K562 (cell line): ENCODE measurements around the gene TCF12.

Experiments
- CREB3 ChIP-seq: fragments of 450-650 bp; conservative IDR thresholded peaks from 2 replicates; pipeline ENCODE4 v1.6.1; 2016; ENCODE audit warnings: missing genetic modification characterization, low read depth, mild to moderate bottlenecking, missing compliant biosample characterization, moderate library complexity
- EP300 ChIP-seq: IDR thresholded peaks from 2 replicates; pipeline ENCODE4 v1.6.1; 2012; ENCODE audit warnings: low read length, improper control_type of control experiment
- FOXJ3 ChIP-seq: sonication (generic); formaldehyde crosslinking; IDR thresholded peaks from 2 replicates; pipeline ENCODE4 v1.4.0; 2020; ENCODE audit warnings: mild to moderate bottlenecking, missing genetic modification reagents
- MXI1 ChIP-seq: IDR thresholded peaks from 2 replicates; pipeline ENCODE4 v1.6.1; 2011; ENCODE audit warnings: low read depth, mild to moderate bottlenecking, improper control_type of control experiment, low read length
- PRPF4 ChIP-seq: fragments of 200-400 bp; formaldehyde crosslinking; IDR thresholded peaks from one replicate; pipeline ENCODE4 v1.6.1; 2017; ENCODE audit warnings: low read length, low read depth, mild to moderate bottlenecking; ENCODE audit not compliant: insufficient read depth, poor library complexity, severe bottlenecking
- RBFOX2 ChIP-seq: fragments of 200-400 bp; formaldehyde crosslinking; IDR thresholded peaks from 2 replicates; pipeline ENCODE4 v1.6.1; 2017; ENCODE audit warnings: low read depth, mild to moderate bottlenecking, low read length, moderate library complexity
- ZBTB26 ChIP-seq: fragments of 450-650 bp; formaldehyde crosslinking; IDR thresholded peaks from 2 replicates; pipeline ENCODE4 v1.4.0; 2022; ENCODE audit warnings: missing genetic modification characterization
- ZNF311 ChIP-seq: fragments of 250-450 bp; sonication (Bioruptor Pico); IDR thresholded peaks from 2 replicates; pipeline ENCODE4 v1.4.0; 2020; ENCODE audit warnings: mild to moderate bottlenecking, moderate library complexity

- TF ChIP-seq CREB3 (no peak), ZNF311 (CRISPR knock-in tag) (no peak), EP300 (no peak), RBFOX2 (no peak), MXI1 (no peak), FOXJ3 (no peak), PRPF4 (no peak), ZBTB26 (CRISPR knock-in tag) (no peak)
Observed at GRCh38 chr15:57012556-57012955, 94.1 kb downstream of the TCF12 start.
